IPS-NIHi11 (cell line): ENCODE results near the gene C3AR1.
"Not testable (repeated sequence)": the region's sequence is repeated elsewhere in the genome, so short reads cannot be mapped to it uniquely, and the experiment has no call there.

Experiments
- DNase-seq: peaks from one replicate; pipeline ENCODE4 v3.0.0; 2012; ENCODE audit warnings: mixed read lengths, low spot score

C3AR1 gene

GRCh38 chr12:8057839-8058238 is 8.3 kb downstream of the C3AR1 start:
- no peak for DNase-seq

- DNase-seq, result no peak
These were observed 8.9 kb downstream of the C3AR1 start for GRCh38 chr12:8057306-8057705.

GRCh38 chr12:8054816-8055215 is 11.3 kb downstream of the C3AR1 start:
- DNase-seq, result no peak

GRCh38 chr12:8052679-8053078 is 13.5 kb downstream of the C3AR1 start:
- no peak for DNase-seq

GRCh38 chr12:8050600-8051250 is 15.4 kb downstream of the C3AR1 start:
- DNase-seq, result no peak

- no peak for DNase-seq
These were observed 17.3 kb downstream of the C3AR1 start for GRCh38 chr12:8048906-8049305.

- DNase-seq, result no peak
These were observed 18.3 kb downstream of the C3AR1 start for GRCh38 chr12:8047842-8048241.

- peak; percentile 87 for DNase-seq
These were observed 19.9 kb downstream of the C3AR1 start for GRCh38 chr12:8045952-8046944.

GRCh38 chr12:8040791-8041190 is 25.4 kb downstream of the C3AR1 start:
- DNase-seq, result no peak

- peak; percentile 88 for DNase-seq
These were observed 27.5 kb downstream of the C3AR1 start for GRCh38 chr12:8038659-8039114.

- no peak for DNase-seq
These were observed 28.2 kb downstream of the C3AR1 start for GRCh38 chr12:8037947-8038346.

GRCh38 chr12:8037046-8037663 is 29.0 kb downstream of the C3AR1 start:
- DNase-seq, result no peak

GRCh38 chr12:8036346-8036745 is 29.8 kb downstream of the C3AR1 start:
- no peak for DNase-seq

- no peak for DNase-seq
These were observed 30.6 kb downstream of the C3AR1 start for GRCh38 chr12:8035440-8036010.

- DNase-seq, result no peak
These were observed 31.4 kb downstream of the C3AR1 start for GRCh38 chr12:8034802-8035201.

- DNase-seq, result peak; percentile 76
These were observed 32.8 kb downstream of the C3AR1 start for GRCh38 chr12:8033153-8034044.

- peak; percentile 89 for DNase-seq
These were observed 33.7 kb downstream of the C3AR1 start, which contains the start of gene FOXJ2 for GRCh38 chr12:8032242-8033152. TSS of gene FOXJ2 (plus strand) at chr12:8032716. CDS start at chr12:8039833, 7,117 bp downstream.

GRCh38 chr12:8031872-8032241 is 34.3 kb downstream of the C3AR1 start:
- no peak for DNase-seq

- not testable (repeated sequence) for DNase-seq
These were observed 35.1 kb downstream of the C3AR1 start for GRCh38 chr12:8031017-8031416.

- DNase-seq, result no peak
These were observed 36.0 kb downstream of the C3AR1 start for GRCh38 chr12:8030189-8030588.
